GM21786 (cell line): Measurements from ENCODE around the gene GP2.

Source experiments
- ATAC-seq: cut with Tn5 transposase; IDR thresholded peaks from one replicate; pipeline ENCODE4 v1.9.1; 2021; ENCODE audit not compliant: unreplicated experiment

The GP2 gene

DNA sequence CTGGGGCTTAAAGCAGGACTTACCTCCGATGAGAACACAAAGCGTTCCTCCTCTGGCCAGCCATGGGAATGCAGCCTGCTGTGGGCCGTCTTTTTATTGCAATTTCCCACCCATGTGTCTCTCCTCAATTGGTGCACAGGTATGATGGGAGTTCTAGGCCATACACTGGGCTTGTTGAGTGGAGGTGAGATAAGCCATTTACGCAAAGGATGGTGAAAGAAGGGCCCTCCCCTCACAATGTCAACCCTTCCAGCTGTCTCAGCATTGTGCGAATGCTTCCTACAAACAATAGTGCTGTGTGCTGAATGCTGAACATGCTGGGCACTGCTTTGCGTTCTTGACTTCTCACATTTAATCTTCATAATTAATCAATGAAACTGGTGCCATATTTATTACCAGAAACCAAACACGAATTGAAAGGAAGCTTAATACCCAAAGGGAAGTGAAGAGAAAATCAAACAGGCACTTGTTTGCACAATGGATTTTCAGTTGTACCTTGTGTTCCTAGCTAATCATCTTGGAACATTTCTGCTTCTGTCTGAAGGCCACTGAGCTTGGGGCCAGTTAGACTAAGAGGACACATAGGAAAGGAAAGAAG lies at the start of gene GP2:
GP2 (minus strand) TSS at position 70 of the 598 bp plus-strand sequence. CDS start 1,082 bp downstream, outside the sequence.
- no peak for ATAC-seq

- no peak for ATAC-seq
These were observed 45.4 kb upstream of the GP2 start for GRCh38 chr16:20372701-20373100.

DNA sequence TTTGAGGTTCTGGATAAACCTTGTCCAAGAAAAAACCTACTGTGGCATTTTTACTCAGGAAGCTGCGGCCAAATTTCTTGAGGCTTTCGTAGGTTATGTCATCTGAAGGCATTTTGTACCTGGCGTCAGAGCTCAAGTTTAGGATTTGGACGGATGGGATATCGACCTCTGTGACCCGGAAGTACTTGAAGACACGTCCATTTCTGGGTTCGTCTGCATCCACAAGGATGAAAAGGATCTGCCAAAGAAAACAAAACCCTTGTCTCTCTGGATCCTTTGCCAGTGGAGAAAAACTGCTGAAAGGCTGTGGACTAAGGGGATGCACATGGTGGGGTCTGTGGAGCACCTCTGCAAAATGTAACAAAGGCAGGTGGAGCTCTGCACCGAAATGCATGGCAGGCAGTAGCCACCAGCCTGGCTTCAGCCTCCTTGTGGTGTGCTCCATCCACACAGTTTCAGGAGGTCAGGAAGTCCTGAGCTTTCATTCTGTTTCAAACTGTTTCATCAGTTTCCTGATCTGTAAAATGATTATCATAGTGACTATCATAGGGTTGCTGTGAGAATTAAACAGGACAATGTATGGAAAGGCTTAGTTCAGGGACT lies 42.2 kb upstream of the GP2 start:
- no peak for ATAC-seq

GRCh38 chr16:20364051-20364450 lies 36.7 kb upstream of the GP2 start:
- ATAC-seq = no peak

DNA sequence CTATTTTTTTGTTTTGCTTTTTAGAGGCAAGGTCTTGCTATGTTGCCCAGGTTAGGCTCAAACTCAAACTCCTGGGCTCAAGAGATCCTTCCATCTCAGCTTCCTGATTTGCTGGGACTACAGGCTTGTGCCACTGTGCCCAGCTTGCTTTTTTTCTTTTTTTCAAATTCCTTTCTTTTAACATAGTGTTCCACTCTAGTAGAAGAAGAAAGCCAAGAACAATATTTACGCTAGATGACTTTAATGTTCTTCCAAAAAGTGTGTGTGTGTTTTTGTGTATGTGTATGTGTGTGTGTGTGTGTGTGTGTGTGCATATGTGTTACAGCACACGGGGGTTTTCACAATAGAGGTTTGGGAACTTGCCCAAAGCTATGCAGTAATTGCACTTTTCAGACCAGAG lies 35.9 kb upstream of the GP2 start:
- no peak for ATAC-seq

DNA sequence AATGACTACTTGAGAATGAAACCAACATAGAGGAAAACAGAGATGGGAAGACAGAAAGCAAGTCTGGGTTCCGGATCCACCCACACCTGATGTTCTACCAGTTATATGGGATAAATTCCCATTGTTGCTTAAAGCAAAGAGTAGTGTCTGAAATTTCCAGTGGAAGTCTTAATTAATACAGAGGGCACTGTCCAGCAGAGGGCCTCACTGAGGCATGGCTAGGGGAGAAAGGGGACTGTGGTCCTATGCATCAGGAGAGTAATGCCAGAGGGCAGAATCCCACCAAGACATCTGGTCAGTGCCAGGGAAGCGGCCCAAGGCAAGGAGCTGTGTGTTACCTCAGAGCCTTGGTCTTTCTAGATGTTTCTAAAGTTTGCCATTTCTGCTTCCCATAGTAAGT lies 32.7 kb upstream of the GP2 start:
- no peak for ATAC-seq

DNA sequence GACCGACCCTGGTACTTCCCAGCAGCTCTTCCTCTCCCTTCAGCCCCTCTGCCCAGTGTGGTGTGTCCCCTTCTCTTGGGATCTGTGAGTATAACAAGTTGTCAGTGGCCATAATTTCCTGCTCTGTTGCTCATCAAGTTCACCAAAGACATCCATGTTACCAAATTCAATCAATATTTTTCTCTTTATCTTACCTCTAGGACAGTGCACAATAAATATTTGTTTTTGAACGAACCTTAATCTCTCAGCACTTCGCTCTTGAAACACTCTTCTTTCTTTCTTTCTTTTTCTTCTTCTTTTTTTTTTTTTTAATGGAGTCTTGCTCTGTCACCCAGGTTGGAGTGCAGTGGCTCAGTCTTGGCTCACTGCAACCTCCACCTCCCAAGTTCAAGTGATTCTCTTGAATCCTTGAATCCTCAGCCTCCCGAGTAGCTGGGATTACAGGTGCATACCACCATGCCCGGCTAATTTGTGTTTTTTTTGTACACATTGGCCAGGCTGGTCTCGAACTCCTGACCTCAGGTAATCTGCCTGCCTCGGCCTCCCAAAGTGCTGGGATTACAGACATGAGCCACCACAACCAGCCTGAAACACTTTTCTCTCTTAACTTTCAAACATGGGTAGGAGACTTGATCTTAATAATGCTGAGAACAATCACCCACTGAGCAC lies 27.9 kb upstream of the GP2 start:
- ATAC-seq = no peak

GRCh38 chr16:20353379-20353778 lies 26.1 kb upstream of the GP2 start:
- no peak for ATAC-seq

DNA sequence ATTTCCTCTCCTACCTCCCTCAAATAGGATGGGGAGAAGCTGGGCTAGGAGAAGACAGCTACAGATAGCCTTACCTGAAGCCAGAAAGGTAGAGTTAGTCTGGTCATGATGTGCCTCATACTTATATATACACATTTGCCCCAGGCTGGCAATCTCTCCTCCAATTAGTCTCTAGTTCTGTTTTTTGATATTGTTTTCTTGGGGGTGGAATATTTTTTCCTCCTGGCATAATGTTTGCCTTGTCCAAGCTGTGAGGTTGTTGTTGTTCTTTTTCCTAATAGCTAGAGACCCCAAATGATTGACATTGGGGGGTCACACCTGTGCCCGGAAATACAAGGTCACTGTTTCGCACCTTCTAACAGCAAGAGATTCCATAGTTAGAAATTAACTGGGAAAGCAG lies 25.3 kb upstream of the GP2 start, which contains the start of gene UMOD:
UMOD (minus strand) TSS at position 101 of the 400 bp plus-strand sequence. CDS start 1,978 bp downstream, outside the sequence.
- no peak for ATAC-seq

DNA sequence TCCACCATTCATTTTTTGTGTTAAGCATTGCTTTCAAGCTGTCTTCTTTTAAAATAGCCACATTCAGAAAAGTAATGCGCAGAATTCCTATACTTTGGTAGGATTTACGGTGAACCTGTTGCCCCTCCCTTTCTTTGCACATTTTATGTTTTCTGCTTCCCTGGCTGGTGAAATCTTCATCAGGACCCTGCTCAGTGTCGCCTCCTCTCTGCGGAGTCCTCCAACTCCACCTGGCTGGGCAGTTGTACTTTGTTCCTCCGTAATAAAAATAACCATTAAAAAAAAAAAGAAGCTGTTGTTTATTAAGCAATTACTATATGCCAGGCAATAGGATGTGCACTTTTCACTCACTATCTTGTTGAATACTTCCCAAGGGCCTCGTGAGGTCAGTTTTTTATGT lies 22.3 kb upstream of the GP2 start:
- ATAC-seq = no peak

DNA sequence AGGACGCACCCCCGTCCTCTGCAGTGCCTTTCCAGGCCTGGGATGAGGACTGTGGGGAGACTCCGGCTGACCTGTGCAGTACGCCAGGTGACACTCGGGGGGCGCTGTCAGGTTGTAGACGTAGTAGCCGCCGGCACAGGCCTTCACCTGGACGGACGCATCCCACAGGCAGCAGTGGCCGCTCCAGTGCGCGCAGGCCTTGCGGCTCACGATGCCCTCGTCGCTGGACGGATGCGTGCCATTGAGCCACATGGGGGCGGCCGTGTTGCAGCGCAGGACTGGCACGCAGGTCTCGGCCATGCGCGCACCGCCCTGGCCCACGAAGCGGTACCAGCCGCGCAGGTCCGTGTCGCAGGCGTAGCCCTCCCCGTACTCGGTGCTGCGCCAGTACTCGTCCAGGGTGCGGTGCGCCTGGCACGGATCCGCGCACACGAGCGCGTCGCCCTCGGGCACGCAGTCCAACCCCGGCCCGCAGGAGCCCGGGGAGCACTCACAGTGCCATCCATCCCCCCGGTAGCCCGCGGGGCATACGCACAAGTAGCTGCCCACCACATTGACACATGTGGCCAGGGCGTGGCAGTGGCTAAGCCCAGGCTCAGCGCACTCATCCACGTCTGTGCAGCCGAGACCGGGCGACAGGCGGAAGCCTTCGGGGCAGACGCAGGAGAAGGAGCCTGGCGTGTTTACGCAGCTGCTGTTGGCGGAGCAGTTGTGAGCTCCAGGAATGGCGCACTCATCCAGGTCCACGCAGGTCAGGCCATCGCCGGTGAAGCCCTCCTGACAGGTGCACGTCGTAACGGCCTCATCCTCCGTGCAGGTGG lies 21.3 kb upstream of the GP2 start:
- no peak for ATAC-seq

DNA sequence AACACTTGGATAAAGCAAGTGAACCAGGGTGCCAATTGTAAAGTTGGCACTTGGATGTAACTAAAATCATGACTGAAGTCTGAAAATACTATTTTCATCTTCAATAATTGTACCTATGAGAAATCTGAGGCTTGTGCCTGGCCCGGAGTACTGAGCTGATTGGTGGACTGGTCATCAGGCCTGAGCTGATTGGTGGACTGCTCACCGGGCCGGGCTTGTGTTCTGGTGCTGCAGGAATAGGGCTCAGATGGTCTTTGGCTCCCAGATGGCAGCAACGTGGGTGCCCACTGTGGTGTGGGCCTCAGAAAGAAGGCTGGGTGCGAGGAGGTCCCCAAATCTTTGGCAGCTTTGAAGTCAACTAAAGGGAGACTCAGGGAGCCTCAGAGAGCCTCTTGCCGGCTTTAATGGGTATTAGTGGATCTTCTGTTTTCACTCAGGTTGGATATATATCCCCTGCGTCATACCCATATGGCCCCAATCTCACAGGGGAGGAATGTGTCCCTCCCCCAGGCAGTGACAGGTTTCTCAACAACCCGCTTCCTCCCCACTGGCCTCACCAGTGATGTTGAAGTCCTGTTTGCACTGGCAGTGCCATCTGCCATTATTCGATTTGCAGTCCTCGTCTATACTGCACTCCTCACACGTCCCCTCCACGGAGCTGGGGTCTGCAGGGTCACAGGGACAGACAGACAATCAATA lies 20.5 kb upstream of the GP2 start:
- no peak for ATAC-seq

GRCh38 chr16:20344611-20345010 lies 17.3 kb upstream of the GP2 start:
- ATAC-seq = no peak

GRCh38 chr16:20339744-20340143 lies 12.4 kb upstream of the GP2 start:
- no peak for ATAC-seq

DNA sequence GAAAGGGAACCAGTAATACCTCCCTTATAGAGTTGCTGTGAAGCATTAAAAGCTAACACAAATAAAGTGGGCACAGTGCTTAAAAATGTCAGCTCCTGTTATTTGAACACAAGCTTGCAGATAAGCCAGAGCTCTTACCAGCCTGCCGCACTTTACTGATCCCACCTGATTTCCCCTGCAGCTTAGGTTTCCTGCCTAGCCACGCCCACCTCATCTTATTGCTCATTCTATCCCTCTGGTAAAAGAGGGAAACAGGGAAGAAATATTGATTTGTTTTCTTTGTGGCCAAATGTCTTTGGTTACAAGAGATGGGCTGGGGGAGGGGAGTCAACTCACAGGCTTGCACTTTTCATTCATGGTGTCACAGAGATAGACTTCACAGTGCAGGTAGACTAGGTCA lies 9.6 kb upstream of the GP2 start:
- ATAC-seq = no peak

- no peak for ATAC-seq
These were observed 7.1 kb upstream of the GP2 start for GRCh38 chr16:20334396-20334795.

DNA sequence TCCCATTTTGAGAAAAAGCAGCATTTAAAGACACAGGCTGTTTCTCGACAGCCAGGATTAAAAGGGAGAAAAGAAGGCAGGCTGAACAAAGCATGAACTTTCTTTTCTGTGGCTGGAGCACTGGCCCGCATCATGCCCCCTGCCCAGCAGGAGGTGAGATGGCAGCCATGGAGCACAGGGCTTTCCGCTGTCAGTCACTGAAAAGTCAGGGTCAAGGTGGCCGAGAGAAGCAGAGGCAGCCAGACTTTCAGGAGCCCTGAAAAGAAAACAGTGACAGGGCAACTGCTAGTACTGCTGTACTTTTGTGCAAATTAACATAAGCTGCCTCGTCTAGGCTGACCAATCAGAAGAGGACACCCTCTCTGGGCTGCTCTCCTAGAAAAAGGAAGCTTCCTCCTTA lies 5.8 kb upstream of the GP2 start:
- no peak for ATAC-seq

- ATAC-seq = no peak
These were observed 5.1 kb upstream of the GP2 start for GRCh38 chr16:20332411-20332810.

GRCh38 chr16:20331635-20332034 lies 4.3 kb upstream of the GP2 start:
- no peak for ATAC-seq

DNA sequence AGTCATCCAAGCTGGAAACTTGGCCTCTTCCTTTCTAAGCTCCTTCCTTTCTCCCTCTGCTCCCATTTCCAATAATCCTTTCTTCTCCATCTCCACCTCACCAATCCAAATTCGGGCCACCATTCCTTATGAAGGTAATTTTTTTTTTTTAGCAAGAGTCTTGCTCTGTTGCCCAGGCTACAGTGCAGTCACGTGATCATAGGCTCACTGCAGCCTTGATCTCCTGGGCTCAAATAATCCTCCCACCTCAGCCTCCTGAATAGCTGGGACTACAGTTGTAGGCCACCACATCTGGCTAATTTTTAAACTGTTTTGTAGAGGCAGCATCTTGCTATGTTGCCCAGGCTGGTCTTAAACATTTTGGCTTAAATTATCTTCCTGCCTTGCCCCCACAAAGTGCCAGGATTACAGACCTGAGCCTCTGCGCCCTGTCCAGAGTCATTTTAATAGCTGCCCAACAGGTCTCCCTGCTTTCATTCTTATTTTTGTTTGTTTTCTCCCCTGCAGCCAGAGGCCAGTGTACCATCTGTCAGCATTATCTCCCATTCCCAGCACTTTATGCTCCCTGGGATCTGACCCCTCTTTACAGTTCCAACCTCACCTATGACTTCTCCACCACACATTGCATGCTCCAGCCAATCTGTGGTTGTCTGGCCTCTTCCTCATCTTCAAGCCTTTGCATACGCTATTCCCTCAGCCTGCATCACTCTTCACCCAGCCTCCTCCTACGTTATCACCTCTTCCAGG lies 2.3 kb upstream of the GP2 start:
- ATAC-seq = no peak
